ENCODE measurements around the gene CD200R1.

CD200R1 gene

GRCh38 chr3:112974894-112975293, at the start of gene CD200R1:
CD200R1 (minus strand) TSS chr3:112975103; CDS start chr3:112974857, 246 bp downstream.
- in situ Hi-C loops (cut with HindIII; ENCODE audit: low pct_unique_long_range_greater_than_20kb, low sequenced_read_pairs): loop anchor here (25.0 kb wide), 1 partner anchor 338 kb away; the partner anchor contains the start of gene CCDC80
- no peak for TF ChIP-seq JUND (IDR thresholded peaks at IDR 0.05; ENCODE audit: low read depth)
- DNase-seq (ENCODE audit: low read depth in 1 of 2, low spot score in 1 of 2): no peak

GRCh38 chr3:113021471-113021870, 46.6 kb upstream of the CD200R1 start:
- DNase-seq (ENCODE audit: low read depth in 1 of 2, low spot score in 1 of 2): no peak
- TF ChIP-seq JUND (IDR thresholded peaks at IDR 0.05; ENCODE audit: low read depth): no peak
- in situ Hi-C loops (cut with HindIII; ENCODE audit: low pct_unique_long_range_greater_than_20kb, low sequenced_read_pairs): no loop called here

GRCh38 chr3:113019182-113020137, 44.6 kb upstream of the CD200R1 start:
- in situ Hi-C loops (cut with HindIII; ENCODE audit: low pct_unique_long_range_greater_than_20kb, low sequenced_read_pairs): no loop called here
- peak; percentile 86 to 93 for DNase-seq (ENCODE audit: low read depth in 1 of 2, low spot score in 1 of 2)

GRCh38 chr3:113018536-113019181, 43.8 kb upstream of the CD200R1 start:
- no peak for TF ChIP-seq JUND (IDR thresholded peaks at IDR 0.05; ENCODE audit: low read depth)

More at GRCh38 chr3:113019182-113020137, 44.6 kb upstream of the CD200R1 start:
- no peak for TF ChIP-seq JUND (IDR thresholded peaks at IDR 0.05; ENCODE audit: low read depth)

GRCh38 chr3:113013593-113013992, 38.7 kb upstream of the CD200R1 start:
- in situ Hi-C loops (cut with HindIII; ENCODE audit: low pct_unique_long_range_greater_than_20kb, low sequenced_read_pairs): no loop called here

More at GRCh38 chr3:113018536-113019181, 43.8 kb upstream of the CD200R1 start:
- in situ Hi-C loops (cut with HindIII; ENCODE audit: low pct_unique_long_range_greater_than_20kb, low sequenced_read_pairs): no loop called here
- peak in 1 of 2 experiments; percentile 3 for DNase-seq (ENCODE audit: low read depth in 1 of 2, low spot score in 1 of 2)

GRCh38 chr3:113008117-113008516, 33.2 kb upstream of the CD200R1 start:
- in situ Hi-C loops (cut with HindIII; ENCODE audit: low pct_unique_long_range_greater_than_20kb, low sequenced_read_pairs): no loop called here
- no peak for TF ChIP-seq JUND (IDR thresholded peaks at IDR 0.05; ENCODE audit: low read depth)
- no peak for DNase-seq (ENCODE audit: low read depth in 1 of 2, low spot score in 1 of 2)

More at GRCh38 chr3:113013593-113013992, 38.7 kb upstream of the CD200R1 start:
- DNase-seq (ENCODE audit: low read depth in 1 of 2, low spot score in 1 of 2): no peak
- TF ChIP-seq JUND (IDR thresholded peaks at IDR 0.05; ENCODE audit: low read depth): no peak

GRCh38 chr3:113006359-113007056, 31.6 kb upstream of the CD200R1 start:
- in situ Hi-C loops (cut with HindIII; ENCODE audit: low pct_unique_long_range_greater_than_20kb, low sequenced_read_pairs): no loop called here
- no peak for TF ChIP-seq JUND (IDR thresholded peaks at IDR 0.05; ENCODE audit: low read depth)
- DNase-seq (ENCODE audit: low read depth in 1 of 2, low spot score in 1 of 2): no peak

- TF ChIP-seq JUND (IDR thresholded peaks at IDR 0.05; ENCODE audit: low read depth): no peak
- in situ Hi-C loops (cut with HindIII; ENCODE audit: low pct_unique_long_range_greater_than_20kb, low sequenced_read_pairs): no loop called here
- no peak for DNase-seq (ENCODE audit: low read depth in 1 of 2, low spot score in 1 of 2)
These were observed 30.7 kb upstream of the CD200R1 start for GRCh38 chr3:113005611-113006010.

GRCh38 chr3:113002679-113003078, 27.8 kb upstream of the CD200R1 start:
- no peak for TF ChIP-seq JUND (IDR thresholded peaks at IDR 0.05; ENCODE audit: low read depth)
- in situ Hi-C loops (cut with HindIII; ENCODE audit: low pct_unique_long_range_greater_than_20kb, low sequenced_read_pairs): no loop called here
- no peak for DNase-seq (ENCODE audit: low read depth in 1 of 2, low spot score in 1 of 2)

- no peak for DNase-seq (ENCODE audit: low read depth in 1 of 2, low spot score in 1 of 2)
- in situ Hi-C loops (cut with HindIII; ENCODE audit: low pct_unique_long_range_greater_than_20kb, low sequenced_read_pairs): no loop called here
- no peak for TF ChIP-seq JUND (IDR thresholded peaks at IDR 0.05; ENCODE audit: low read depth)
These were observed 27.1 kb upstream of the CD200R1 start for GRCh38 chr3:113002037-113002436.

- in situ Hi-C loops (cut with HindIII; ENCODE audit: low pct_unique_long_range_greater_than_20kb, low sequenced_read_pairs): no loop called here
- DNase-seq (ENCODE audit: low read depth in 1 of 2, low spot score in 1 of 2): no peak
- TF ChIP-seq JUND (IDR thresholded peaks at IDR 0.05; ENCODE audit: low read depth): no peak
These were observed 25.8 kb upstream of the CD200R1 start for GRCh38 chr3:113000691-113001090.

GRCh38 chr3:112995800-112996199, 20.9 kb upstream of the CD200R1 start:
- in situ Hi-C loops (cut with HindIII; ENCODE audit: low pct_unique_long_range_greater_than_20kb, low sequenced_read_pairs): loop anchor here (25.0 kb wide), 1 partner anchor 358 kb away; the partner anchor contains the start of gene CCDC80
- DNase-seq (ENCODE audit: low read depth in 1 of 2, low spot score in 1 of 2): no peak
- TF ChIP-seq JUND (IDR thresholded peaks at IDR 0.05; ENCODE audit: low read depth): no peak
